HepG2 (cell line): ENCODE measurements around the gene RBBP5. TPM values are rescaled to one million over a fixed set of nuclear protein-coding genes. Genes with fewer than 3 reads are reported as not detected.

Experiments used
- AGO2 ChIP-seq: fragments of 200-400 bp; formaldehyde crosslinking; optimal IDR thresholded peaks from 2 replicates; pipeline ENCODE3; 2017; ENCODE audit warnings: mild to moderate bottlenecking, low read depth, low read length, moderate library complexity
- ATF5 ChIP-seq: sonication (generic); formaldehyde crosslinking; IDR thresholded peaks from 2 replicates; pipeline ENCODE4 v1.4.0; 2020; ENCODE audit warnings: mild to moderate bottlenecking, low read depth, missing genetic modification reagents
- CCDC6 ChIP-seq: sonication (generic); formaldehyde crosslinking; IDR thresholded peaks from 2 replicates; pipeline ENCODE4 v1.8.1; 2022; ENCODE audit warnings: mild to moderate bottlenecking, missing genetic modification reagents, moderate library complexity
- EZH2 ChIP-seq: conservative IDR thresholded peaks from 2 replicates; pipeline ENCODE4 v1.6.1; 2012; ENCODE audit warnings: mild to moderate bottlenecking, low read depth, low read length, moderate library complexity
- FOXK1 ChIP-seq: sonication (generic); formaldehyde crosslinking; IDR thresholded peaks from 2 replicates; pipeline ENCODE4 v1.4.0; 2020; ENCODE audit warnings: low read depth, missing genetic modification reagents, borderline replicate concordance
- HNF1A ChIP-seq, 2 experiments: sonication (generic) in 1 of 2; formaldehyde crosslinking in 1 of 2; IDR thresholded peaks; 2 replicates each; pipeline versions ENCODE4 v1.4.0 to v1.6.1; 2016 to 2020; ENCODE audit warnings: borderline replicate concordance in 1 of 2, low read depth in 1 of 2, mild to moderate bottlenecking in 1 of 2, missing genetic modification reagents in 1 of 2
- JARID2 ChIP-seq: sonication (generic); formaldehyde crosslinking; IDR thresholded peaks from 2 replicates; pipeline ENCODE4 v1.8.1; 2023; ENCODE audit warnings: missing genetic modification reagents, inconsistent platforms; ENCODE audit not compliant: insufficient replicate concordance
- KDM1A ChIP-seq: IDR thresholded peaks from 2 replicates; pipeline ENCODE4 v1.6.1; 2016; ENCODE audit warnings: missing compliant biosample characterization
- MED8 ChIP-seq: sonication (generic); formaldehyde crosslinking; IDR thresholded peaks from 2 replicates; pipeline ENCODE4 v1.8.1; 2023; ENCODE audit warnings: mild to moderate bottlenecking, missing genetic modification reagents; ENCODE audit not compliant: insufficient replicate concordance
- NFKBIZ ChIP-seq: IDR thresholded peaks from 2 replicates; pipeline ENCODE4 v1.6.1; 2018; ENCODE audit warnings: missing genetic modification reagents, missing compliant biosample characterization
- NR2F2 ChIP-seq: IDR thresholded peaks from 2 replicates; pipeline ENCODE4 v1.6.1; 2012; ENCODE audit warnings: low read depth, inconsistent platforms, borderline replicate concordance
- PRDM4 ChIP-seq: sonication (generic); formaldehyde crosslinking; IDR thresholded peaks from 2 replicates; pipeline ENCODE4 v1.9.0; 2021; ENCODE audit warnings: missing genetic modification reagents, borderline replicate concordance
- ZEB1 ChIP-seq: IDR thresholded peaks from 2 replicates; pipeline ENCODE4 v1.6.1; 2012; ENCODE audit warnings: mild to moderate bottlenecking, low read depth, inconsistent platforms; ENCODE audit not compliant: insufficient replicate concordance
- ZNF235 ChIP-seq: sonication (generic); formaldehyde crosslinking; IDR thresholded peaks from 2 replicates; pipeline ENCODE4 v1.8.1; 2023; ENCODE audit warnings: mild to moderate bottlenecking, missing genetic modification reagents, borderline replicate concordance
- ZNF557 ChIP-seq: sonication (generic); formaldehyde crosslinking; IDR thresholded peaks from 2 replicates; pipeline ENCODE4 v1.4.0; 2020; ENCODE audit warnings: missing genetic modification reagents
- ZNF687 ChIP-seq: sonication (generic); formaldehyde crosslinking; IDR thresholded peaks from 2 replicates; pipeline ENCODE4 v1.5.1; 2020; ENCODE audit warnings: mild to moderate bottlenecking, missing genetic modification reagents, moderate library complexity
- polyA plus RNA-seq, 8 experiments: library from polyadenylated mRNA; depleted of rRNA in 3 of 8; stranded (reverse) in 7 of 8; unstranded in 1 of 8; fragments of >200 nt; fragmentation: Illumina TruSeq in 4 of 8; extraction: Trizol in 4 of 8; gene quantifications; 2 replicates each; pipeline versions ENCODE4 v1.2.1 to v1.2.3, GENCODE V29; 2011 to 2016; ENCODE audit warnings: low read depth in 4 of 8, missing spikeins in 1 of 8, mixed read lengths in 1 of 8; ENCODE audit not compliant: insufficient read depth in 1 of 8
- total RNA-seq, 5 experiments: library from RNA; depleted of rRNA; stranded (reverse); fragments of >200 nt; fragmentation: Illumina TruSeq; extraction: Trizol; gene quantifications; 2 replicates each; pipeline ENCODE4 v1.2.3, GENCODE V29; 2016; ENCODE audit warnings: low read depth in 1 of 5

RBBP5 gene
- total and polyA plus RNA-seq, 2 of the 13 experiments (the other 11 are each of a cell fraction or from before 2014, with no cell fraction given) = 6.6 to 17.1 TPM

GRCh38 chr1:205121660-205122488 lies at the start of gene RBBP5 (continued):
- peak; percentile 71 for TF ChIP-seq ZNF687 (CRISPR knock-in tag)
- peak; percentile 74 for TF ChIP-seq ZEB1
- TF ChIP-seq ZNF557 (CRISPR knock-in tag) = no peak
- no peak for TF ChIP-seq AGO2
- no peak for TF ChIP-seq PRDM4
- peak; percentile 99 for TF ChIP-seq FOXK1
- TF ChIP-seq MED8 (CRISPR knock-in tag) = no peak
- peak; percentile 65 for TF ChIP-seq HNF1A (IDR thresholded peaks at IDR 0.05; ENCODE audit: low read depth)
- TF ChIP-seq HNF1A (CRISPR knock-in tag; IDR thresholded peaks at IDR 0.05; ENCODE audit: borderline replicate concordance) = peak; percentile 39; the same call in 1 of the 2 replicates
- peak; percentile 51; the same call in 1 of the 2 replicates for TF ChIP-seq NFKBIZ (CRISPR knock-in tag)
- no peak for TF ChIP-seq JARID2 (CRISPR knock-in tag)
- TF ChIP-seq ZNF235 = no peak; the same call in 1 of the 2 replicates
- TF ChIP-seq NR2F2 = peak; percentile 80; the same call in 1 of the 2 replicates
- no peak for TF ChIP-seq EZH2
- TF ChIP-seq ATF5 (CRISPR knock-in tag) = no peak
- TF ChIP-seq KDM1A (CRISPR knock-in tag) = no peak
- TF ChIP-seq CCDC6 (CRISPR knock-in tag) = no peak
